GM18867 (cell line): Measurements from ENCODE around the gene MYH9.

Experiments
- ATAC-seq: cut with Tn5 transposase; IDR thresholded peaks from one replicate; pipeline ENCODE4 v1.9.1; 2021; ENCODE audit warnings: mild to moderate bottlenecking, moderate library complexity; ENCODE audit not compliant: unreplicated experiment

MYH9 gene

DNA sequence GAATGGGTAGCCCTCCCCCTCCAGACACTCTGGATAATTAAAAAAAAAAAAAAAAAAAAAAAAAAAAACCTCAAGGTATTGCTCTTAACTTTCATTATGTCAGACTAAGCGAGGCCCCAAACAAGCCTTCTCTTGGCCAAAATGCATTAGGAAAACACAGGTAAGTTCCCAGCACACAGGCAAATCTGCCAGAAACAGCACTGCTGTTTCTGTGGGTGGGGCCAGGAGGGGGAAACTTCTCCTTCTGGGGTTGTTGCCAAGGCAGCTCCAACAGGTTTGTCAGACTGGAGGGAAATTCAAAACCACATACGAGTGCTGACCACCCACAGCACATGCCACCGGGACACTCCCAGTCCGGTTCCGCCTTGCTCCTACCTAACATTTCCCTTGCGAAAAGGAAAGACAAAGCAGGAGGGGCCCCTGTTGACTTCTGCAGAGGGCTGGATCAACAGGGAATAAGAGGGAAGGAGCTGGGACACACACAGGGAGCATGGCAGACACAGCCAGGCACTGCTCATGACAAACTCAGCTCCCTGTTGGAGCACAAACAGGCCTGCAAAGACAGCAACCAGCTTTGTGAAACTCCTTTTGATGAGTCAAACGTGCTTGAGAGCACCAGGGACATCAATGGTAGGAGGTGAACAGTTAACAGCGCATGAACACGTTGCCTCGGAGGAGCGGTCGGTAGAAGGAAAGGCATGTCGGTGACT, 55.0 kb downstream of the MYH9 start:
- ATAC-seq = no peak

DNA sequence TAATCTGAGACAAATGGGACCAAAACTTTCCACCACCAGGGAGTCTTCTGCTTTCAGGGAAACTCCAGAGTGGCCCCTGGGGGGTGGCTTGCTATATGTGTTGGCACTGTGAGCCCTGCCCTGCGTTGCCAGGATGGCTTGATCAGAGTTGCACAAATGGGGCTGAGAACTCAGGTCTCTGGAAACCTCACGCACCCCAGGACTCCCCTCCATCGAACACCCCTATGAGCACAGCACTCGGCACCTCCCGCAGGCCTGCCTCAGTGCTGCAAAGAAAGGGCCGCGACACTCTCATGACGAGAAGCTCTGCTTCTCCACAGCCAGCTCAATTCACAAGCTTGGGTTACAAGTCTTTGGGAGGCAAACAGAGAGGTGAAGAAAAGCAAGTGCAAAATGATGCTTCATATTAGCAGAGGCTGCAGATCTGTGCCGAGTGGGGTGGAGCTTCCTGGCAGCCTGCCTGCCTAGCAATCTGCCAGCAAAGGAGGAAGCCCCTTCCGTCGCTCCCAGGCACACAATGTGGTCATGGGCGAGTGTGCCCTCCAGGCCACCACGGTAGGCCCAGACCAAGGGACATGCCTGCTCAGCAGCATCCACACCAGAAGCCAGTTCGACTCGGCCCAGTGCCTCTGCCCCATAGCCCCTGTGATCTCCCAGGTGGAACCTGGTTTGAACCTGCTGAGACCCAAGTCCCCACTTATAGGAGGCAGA, 55.7 kb downstream of the MYH9 start:
- no peak for ATAC-seq

DNA sequence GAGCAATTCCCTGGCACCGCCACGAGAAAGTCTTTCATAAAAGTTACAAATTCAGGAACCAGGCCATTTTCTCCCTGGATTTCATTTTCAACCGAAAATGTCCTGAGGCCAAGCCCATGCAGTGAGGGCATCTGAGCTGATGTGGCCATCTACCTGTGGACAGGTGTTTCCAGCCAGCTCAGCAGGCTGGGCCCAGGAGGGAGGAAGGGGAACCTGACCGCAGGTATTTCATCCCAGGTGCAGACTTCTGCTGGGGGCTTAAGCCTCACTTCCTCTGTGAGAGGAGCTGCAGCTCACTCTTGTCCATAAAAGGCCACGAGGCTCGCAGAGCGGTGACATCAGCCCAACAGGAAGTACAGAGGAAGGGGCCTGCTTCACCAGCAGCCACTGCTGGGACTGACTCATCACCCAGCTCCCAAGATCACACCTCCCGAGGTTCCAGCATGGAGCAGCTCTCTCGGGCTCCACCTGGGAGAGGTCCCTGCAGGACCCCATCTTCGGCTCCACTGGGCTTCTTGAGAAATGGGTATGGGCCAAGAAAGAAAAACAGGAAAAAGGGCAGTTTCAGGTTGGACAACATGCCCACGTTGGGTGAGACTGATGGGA, 56.4 kb downstream of the MYH9 start:
- peak; percentile 45 for ATAC-seq

DNA sequence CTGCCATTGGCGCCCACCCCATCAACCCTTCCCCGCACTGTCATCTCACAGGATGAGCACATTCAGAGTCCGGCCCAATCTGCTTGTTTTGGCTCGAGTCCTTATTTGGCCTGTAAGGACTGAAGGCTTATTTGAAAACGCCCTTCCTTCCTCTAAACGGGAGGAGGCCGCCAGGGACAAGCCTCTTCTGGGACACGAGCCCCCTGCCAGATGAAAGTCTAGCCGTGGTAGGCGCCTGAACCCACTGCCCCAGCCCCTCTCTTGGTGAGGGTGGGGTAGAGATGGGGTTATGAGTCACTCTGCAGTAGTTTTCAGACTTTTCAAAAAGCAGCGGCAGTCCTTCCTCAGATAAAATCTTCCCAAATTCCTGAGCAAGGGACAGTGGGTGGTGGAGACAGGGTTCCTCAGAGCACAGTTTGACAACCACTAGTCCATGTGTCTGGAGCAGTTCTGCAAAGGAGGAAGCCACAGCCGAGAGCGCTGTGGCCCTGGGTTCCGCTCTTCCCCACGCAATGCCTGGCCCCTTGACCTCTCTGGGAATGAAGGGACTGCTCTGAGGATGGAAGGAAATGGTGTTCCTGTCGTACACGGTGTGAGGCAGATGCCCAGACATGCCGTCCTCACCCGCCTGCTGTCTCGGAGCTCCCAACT, 57.0 kb downstream of the MYH9 start:
- no peak for ATAC-seq

DNA sequence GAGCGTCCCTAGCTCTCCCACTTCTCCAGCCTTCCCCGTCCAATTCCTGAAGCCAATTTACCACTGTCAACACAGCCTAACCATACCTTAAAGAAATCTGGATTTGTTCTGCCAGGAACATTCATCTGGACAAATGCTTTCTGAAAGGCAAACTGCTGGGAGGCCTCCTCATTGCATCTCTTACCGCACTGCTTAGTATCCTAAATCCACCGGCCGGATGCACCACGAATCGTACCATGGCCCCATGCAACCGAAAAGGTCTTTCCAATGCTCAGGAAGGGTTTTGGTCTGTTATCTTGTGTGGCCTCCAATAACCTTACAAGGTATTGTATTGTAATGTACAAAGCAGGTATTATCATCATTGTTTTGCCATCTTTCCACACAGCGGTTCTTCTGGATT, 57.6 kb downstream of the MYH9 start:
- ATAC-seq = no peak

DNA sequence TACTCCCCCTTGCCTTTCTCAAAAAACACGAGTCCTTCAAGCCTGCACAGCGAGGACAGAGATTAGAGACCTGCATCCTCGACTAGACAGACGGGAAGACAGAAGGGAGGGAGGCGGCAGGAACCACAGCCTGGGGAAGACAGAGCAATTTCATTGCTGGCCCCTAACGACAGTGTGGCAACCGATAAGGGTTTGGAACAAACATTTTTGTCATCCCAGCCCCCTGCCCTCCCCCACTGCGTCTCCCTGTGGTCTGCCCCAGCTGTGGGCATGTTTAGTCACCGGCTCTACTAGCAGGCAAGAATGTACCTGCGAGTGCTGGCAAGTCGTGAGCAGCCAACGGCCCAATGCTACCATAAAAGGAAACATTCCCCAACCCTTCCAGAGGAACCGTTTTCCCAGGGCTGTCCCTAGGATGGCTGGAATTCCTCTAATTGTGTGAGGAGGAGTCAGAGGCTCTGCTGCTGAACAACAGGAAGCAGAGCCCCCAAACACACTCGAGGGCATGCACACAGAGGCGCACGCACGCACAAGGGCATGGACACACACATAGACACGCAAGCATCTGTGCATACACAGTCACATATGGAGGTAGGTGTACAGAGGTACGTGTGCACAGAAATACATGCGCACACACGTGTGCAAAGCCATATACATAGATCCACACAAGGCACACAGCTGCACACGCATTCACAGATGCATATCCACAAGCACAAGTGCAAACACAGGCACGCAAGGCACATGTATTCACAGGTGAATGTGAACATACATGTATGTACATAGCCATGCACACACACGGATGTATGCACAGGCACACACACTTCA, 58.3 kb downstream of the MYH9 start:
- no peak for ATAC-seq

DNA sequence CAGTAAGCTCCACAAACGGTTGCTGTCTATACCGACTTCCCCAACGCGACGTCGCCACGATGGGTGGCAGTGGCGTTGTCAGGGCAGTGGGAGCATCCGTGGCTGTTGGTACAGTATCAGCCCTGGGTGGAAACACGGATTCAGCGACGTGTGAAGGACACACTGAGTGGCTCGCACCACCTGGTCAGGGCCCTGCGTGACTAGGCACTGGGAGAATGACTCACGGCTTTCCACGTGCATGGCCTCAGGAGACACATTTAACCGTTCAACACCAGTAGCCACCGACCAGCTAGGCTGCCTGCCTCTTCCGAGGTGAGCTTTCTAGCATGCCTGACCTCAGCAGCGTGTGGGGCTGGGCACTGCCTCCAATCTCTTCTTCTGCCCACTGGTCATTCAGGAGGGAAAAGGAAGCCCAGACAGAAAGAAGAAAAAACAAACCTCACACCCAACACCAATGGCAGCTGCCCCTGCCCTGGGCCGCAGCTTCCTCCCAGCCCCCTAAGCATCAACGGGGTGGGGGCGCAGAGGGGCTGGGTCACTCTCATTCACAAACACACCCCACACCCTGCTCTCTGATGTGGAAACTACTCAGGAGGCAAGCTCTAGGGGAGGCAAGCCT, 59.0 kb downstream of the MYH9 start:
- ATAC-seq = no peak

DNA sequence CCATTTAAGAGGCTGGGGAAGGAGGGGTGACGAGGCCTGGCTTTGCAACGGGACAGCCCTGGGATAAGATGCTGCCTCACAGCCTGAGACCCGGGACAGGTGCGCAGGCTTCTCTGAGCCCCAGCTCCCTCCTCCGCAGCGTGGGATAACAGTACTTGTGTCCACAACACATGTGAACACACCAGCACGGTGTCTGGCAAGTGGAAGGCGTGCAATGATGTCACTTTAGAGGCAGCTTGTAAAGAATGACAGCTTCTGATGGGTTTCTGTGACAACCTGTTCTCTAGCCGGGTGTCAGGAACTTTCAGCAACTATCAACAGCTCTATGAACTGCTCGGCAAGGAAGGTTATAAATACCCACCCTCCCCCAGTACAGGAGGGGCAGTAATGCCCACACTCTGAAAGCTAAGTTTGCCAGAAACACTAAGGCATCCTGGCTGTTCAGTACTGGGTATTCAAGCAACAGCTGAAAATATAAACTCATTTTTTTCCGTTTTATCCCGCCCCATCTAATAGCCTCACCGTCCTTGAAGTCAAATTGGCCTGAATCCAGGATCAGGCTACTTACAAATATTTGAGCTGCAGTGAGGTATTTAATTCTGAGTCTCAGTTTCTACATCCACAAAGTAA, 59.7 kb downstream of the MYH9 start:
- no peak for ATAC-seq

DNA sequence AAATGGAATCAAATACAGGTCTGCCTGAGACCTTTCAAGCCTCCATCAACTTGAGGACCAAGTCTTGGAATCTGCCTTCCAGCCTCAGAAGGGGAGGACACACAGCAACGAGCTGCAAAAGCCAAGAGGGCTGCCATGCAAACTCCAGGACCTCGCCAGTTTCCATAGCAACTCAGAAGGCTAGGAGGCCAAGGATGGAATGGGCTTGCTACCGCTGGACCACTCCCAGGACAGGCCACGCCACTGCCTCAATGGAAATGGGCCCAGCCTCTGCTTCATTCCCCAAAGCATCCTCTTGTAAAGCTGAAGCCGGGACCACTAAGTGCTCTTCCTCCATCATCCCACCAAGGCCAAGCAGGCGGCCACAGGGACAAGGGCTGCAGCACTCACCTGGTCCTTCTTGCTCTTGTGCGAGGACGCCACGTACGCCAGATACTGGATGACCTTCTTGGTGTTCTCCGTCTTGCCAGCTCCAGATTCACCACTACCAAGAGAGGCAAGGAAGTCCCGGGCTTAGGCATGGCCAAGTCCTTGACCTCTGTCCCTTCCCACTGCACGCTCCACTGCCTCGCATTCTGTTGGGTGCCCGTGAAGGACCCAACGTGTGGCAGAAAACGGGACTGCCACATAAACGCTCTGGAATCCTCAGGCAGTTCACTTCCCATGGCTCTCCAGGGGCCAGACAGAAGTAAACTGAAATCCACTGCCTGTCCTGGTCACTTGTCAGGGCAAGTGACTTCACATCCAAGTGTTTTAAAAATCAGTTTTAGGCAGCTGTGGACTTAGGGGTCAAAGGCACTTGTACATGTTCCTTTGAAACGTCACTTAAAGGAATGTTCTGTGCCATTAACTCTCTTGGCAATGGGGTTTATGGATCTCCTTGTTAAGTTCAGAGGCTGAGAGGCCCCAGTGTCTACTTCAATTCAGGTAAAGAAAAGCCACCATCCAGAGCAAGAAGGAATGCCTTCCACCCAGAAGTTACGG, 61.3 kb downstream of the MYH9 start:
- ATAC-seq = no peak

DNA sequence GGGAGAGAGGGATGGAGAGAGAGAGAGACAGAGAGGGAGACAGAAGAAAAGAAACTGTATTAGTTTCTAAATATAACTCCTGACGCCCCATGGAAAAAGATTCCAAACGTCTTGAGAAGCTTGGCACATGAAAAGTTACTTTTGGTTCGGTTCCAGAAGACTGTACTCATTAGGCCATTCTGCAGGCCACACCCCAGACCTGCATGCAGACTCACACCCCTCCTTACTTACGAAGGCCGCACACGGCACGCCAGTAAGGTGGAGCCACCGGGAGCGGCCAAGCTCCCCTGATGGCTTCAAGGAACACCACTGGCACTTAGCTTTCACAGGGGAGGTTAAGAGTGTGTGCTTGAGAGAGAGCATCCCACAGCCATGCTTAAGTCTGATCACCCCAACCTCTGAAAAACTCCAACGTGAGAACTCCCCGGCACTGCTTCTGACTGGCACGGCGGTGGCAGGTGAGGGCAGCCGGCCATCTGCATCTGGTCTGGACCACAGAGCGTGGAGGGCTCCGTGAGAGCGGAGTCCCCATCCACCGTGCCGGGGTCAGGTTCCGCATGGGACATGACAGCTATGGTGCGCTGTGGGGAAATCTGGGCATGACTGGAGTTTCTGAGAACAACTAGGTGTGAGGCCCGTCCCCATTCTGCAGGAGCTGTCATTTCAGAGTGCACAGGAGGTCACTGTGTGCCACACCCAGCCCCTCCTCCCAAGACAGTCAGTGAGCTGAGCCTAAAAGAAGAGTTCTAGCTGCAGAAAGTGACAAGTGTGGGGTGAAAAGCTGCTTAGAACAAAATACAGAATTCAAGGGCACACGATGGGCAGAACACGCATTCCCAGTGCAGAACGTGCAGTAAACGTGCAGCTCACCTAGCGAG, 62.4 kb downstream of the MYH9 start:
- no peak for ATAC-seq

DNA sequence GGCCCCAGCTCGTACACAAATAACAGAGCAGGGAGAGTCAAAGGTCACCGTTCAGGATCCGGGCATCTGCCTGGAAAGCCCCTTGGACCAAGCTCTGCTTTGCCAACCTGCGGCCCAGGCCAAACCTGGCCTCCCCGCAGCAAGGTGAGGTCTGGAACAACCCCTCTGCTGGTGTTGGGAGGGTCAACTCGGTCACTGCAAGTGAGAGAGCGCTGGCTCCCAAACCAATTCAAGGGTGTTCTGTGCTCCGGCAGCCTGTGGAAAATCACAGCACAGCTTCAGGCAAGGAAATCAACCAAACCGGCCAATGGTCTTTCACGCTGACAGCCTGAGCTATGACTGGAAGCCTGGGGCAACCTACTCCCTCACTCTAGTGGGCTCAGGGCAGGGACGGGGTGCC, 63.4 kb downstream of the MYH9 start:
- ATAC-seq = no peak

DNA sequence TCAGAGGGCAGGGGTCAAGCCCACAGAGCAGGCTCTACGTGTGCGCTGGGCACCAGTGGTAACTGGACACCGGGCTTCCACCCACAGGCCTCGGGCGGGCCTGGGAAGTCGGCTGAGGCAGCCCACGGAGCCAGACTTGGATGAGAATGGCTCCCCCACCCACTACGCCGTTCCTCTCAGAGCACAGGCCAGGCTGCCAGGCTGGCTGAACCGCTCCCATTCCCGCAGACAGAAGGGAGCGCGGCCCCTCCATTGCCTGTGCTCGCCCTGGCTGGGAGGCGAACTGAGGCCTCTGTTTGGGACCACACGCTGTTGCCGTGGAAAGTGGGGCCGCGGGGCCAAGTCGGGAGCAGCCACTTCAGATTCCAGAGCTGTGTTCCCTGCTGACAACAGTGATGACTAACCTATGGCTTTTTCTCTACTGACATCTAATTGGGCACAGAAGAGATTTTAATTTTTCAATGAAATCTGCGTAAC, 63.9 kb downstream of the MYH9 start:
- ATAC-seq = no peak

DNA sequence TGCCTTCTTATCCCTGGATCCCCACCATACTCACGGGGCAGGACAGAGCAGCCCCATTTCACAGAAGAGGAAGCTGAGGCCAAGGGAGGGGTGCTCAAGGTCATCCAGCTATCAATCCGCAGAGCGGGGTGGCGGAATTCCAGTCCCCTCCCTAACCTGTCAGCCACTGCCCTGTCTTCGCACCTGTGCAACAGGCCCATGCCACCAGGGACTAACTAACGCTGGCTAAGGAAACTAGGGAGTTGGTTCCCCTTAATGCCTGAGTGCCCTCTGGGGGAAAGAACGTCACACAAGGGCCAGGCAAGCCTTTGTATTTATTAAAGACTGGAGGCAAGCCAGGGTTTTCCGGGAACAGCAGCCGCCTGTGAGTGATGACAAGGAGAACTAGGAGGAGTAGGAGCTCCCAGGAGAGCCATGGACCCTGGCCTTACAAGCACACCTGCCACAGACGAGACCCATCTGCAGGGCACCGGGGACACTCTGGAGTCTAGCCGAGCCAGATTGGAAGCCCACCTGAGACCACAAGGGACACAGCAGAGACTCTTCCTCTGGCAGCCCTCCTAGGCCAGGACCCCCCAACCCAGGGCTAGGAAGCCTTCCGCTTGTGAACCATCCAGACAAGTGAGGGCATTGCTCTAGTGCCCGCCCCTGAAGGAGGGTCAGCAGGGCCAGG, 64.4 kb downstream of the MYH9 start:
- ATAC-seq = no peak

DNA sequence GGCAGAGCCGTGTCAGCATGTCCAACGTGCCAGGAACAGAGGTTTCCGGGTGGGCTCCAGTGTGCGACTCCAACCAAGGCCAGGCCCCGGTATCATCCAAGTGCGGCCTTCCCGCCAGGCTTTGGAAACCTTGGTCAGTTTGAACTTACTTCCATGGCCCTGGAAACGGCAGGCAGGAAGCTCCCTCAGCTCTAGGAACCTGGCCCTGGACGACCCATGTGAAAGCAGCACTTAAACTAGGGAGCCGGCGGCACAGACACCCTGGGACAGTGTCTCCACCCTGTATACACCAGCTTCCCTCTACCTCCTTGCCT, 65.2 kb downstream of the MYH9 start:
- no peak for ATAC-seq

DNA sequence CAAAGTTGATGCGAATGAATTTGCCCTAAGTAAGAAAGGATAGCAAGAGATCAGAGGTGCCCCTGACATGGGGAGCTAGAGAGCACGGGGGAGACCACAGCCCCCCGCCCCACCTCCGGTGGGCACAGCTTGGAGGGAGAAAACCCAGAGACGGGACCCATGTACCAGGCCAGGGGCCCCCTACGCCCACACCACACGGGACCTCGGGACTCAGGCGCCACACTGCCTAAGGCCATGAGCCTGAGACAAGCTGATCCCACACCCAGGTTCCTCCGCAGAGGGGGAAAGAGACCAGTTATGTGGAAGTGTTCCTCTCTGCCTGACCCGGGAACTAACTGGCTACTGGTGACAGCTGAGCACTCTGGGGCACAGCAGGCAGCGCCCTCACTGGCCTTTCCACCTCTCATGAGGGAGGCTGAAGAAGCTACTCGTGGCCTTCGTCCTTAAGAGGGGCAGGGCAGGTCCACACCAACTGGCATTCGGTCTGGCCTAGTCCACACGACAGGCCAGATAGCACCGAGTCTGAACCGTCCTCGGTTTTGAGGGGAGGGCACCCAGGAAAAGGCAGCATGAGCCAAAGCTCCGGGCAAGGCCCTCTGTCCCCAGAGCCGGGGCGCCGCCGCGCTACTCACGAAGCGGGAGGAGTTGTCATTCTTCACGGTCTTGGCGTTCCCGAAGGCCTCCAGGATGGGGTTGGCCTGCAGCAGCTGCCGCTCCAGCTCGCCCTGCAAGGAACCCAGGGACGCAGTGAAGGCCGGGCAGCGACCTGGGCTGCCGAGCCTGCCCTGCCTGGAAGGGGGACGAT, 65.8 kb downstream of the MYH9 start:
- ATAC-seq = no peak

DNA sequence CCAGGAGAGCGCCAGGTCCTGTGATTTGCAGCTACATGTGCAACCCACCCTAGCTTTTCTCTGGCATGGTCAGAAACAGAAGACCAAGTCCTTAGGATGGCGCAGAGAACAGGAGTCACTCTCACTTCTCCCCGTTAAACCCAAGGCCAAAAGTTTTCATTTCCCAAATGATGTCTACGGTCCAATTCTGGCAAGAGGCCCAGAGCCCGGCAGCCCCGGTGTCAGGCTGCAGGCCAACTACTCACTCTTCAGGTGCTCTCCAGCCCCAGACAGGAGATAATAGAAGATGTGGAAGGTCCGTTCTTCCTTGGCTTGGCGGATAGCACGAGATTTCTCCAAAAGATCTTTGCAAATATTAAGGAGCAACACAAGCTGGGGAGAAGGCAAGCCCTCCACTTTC, 67.2 kb downstream of the MYH9 start:
- ATAC-seq = no peak
